Measurements from ENCODE around the gene VSNL1. TPM values are rescaled to one million over a fixed set of nuclear protein-coding genes. Genes with fewer than 3 reads are reported as not detected.
A peak's percentile ranks its signal among the peaks of the same experiment; 100 is the strongest.

The VSNL1 gene
- total RNA-seq (2014; rRNA removed; shearing (Covaris generic)): not detected in 2 replicates

GRCh38 chr2:17540093-17540812 lies at the start of gene VSNL1:
Gene VSNL1, plus strand, starts transcription at chr2:17540696. Its CDS starts 51,379 bp downstream, at chr2:17592075.
- no peak within 1 kb of the TSS for H3K4me3 ChIP-seq
- DNase-seq: no peak
- H3K27ac ChIP-seq: no peak within 1 kb of the TSS
- H3K36me3 ChIP-seq: no peaks in the 10 kb centered on the region
- no peaks in the 10 kb centered on the region for H3K9me3 ChIP-seq (replicated peaks)
- peaks cover 9% of the 10 kb centered on the region for H3K27me3 ChIP-seq
- no peaks in the 10 kb centered on the region for H3K4me1 ChIP-seq

GRCh38 chr2:17495590-17495989 lies 44.9 kb upstream of the VSNL1 start:
- Histone ChIP-seq H3K36me3 (no peaks in the 10 kb centered on the region), H3K4me1 (no peaks in the 10 kb centered on the region), H3K27me3 (no peaks in the 10 kb centered on the region), H3K27ac (no peak overlapping the region), H3K4me3 (no peak overlapping the region), H3K9me3 (replicated peaks) (no peaks in the 10 kb centered on the region)
- no peak for DNase-seq

- DNase-seq: no peak
- Histone ChIP-seq H3K27me3 (no peaks in the 10 kb centered on the region), H3K4me3 (no peak overlapping the region), H3K27ac (no peak overlapping the region), H3K36me3 (no peaks in the 10 kb centered on the region), H3K4me1 (no peaks in the 10 kb centered on the region), H3K9me3 (replicated peaks) (no peaks in the 10 kb centered on the region)
Observed at GRCh38 chr2:17497718-17498117, 42.8 kb upstream of the VSNL1 start.

GRCh38 chr2:17506736-17507616 lies 33.5 kb upstream of the VSNL1 start:
- H3K4me3 ChIP-seq: no peak overlapping the region
- H3K36me3 ChIP-seq: no peaks in the 10 kb centered on the region
- no peak overlapping the region for H3K27ac ChIP-seq
- DNase-seq: no peak
- H3K27me3 ChIP-seq: no peaks in the 10 kb centered on the region
- H3K9me3 ChIP-seq (replicated peaks): no peaks in the 10 kb centered on the region
- H3K4me1 ChIP-seq: no peaks in the 10 kb centered on the region

DNA sequence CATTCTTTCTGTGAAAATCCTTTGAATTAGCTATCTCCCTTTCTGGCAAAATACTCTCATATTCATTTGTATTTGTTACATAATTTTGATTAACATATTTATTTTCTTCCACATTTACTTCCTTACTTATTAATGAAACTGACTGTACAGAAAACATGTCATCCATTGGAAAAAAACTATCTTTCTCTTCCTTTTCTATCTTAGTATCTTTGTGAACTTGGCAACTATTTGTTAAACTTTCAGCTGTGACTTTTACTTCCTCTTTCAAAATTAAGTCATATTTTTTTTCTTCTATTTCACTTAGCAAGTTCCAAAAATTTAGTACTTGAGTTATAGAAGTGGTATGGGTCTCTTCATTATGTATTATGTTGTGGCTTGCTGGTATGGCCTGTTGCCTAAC lies 24.8 kb upstream of the VSNL1 start:
- Histone ChIP-seq H3K36me3 (no peaks in the 10 kb centered on the region), H3K4me3 (no peak overlapping the region), H3K9me3 (replicated peaks) (no peaks in the 10 kb centered on the region), H3K27ac (no peak overlapping the region), H3K27me3 (no peaks in the 10 kb centered on the region), H3K4me1 (no peaks in the 10 kb centered on the region; the same call in 1 of the 2 replicates)
- DNase-seq: no peak

GRCh38 chr2:17517481-17518211 lies 22.9 kb upstream of the VSNL1 start:
- no peak overlapping the region for H3K27ac ChIP-seq

GRCh38 chr2:17518212-17519154 lies 22.0 kb upstream of the VSNL1 start, which contains the start of gene RAD51AP2:
Gene RAD51AP2, minus strand, starts transcription at chr2:17518440. Its CDS starts 25 bp downstream, at chr2:17518415.
- Histone ChIP-seq H3K27ac (peak within 1 kb of the TSS; percentile 38; the same call in 1 of the 2 replicates), H3K4me3 (peak within 1 kb of the TSS; percentile 59), H3K36me3 (no peaks in the 10 kb centered on the region), H3K4me1 (no peaks in the 10 kb centered on the region; the same call in 1 of the 2 replicates), H3K9me3 (replicated peaks) (no peaks in the 10 kb centered on the region), H3K27me3 (no peaks in the 10 kb centered on the region; the same call in 1 of the 2 replicates)
- DNase-seq: peak; percentile 88 to 90

More at GRCh38 chr2:17517481-17518211, 22.9 kb upstream of the VSNL1 start:
- H3K27me3 ChIP-seq: no peaks in the 10 kb centered on the region
- H3K4me3 ChIP-seq: peak overlapping the region; percentile 59
- H3K36me3 ChIP-seq: no peaks in the 10 kb centered on the region
- H3K4me1 ChIP-seq: no peaks in the 10 kb centered on the region; the same call in 1 of the 2 replicates
- no peak for DNase-seq
- no peaks in the 10 kb centered on the region for H3K9me3 ChIP-seq (replicated peaks)

DNA sequence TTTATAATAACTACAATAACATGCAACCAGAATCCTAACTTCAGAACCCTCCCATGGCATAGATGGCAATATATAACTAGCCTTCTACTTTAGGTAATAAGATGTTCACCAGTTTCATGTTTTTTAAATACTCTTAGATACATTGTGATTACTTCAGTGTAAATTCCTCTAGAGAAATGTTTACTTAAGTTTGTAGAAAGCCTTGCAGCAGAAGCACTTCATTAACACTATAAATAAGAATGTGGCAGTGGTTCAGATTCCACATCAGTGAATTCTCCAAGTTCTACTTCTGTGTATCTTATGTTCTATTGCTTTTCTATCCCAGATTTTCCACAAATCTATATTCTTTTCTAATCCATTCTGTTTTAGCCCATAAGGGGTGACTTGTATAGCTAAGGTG lies 21.0 kb upstream of the VSNL1 start:
- no peak for DNase-seq
- H3K4me1 ChIP-seq: no peaks in the 10 kb centered on the region; the same call in 1 of the 2 replicates
- H3K36me3 ChIP-seq: no peaks in the 10 kb centered on the region
- H3K27me3 ChIP-seq: no peaks in the 10 kb centered on the region; the same call in 1 of the 2 replicates
- H3K27ac ChIP-seq: no peak overlapping the region
- no peak overlapping the region for H3K4me3 ChIP-seq
- H3K9me3 ChIP-seq (replicated peaks): no peaks in the 10 kb centered on the region

DNA sequence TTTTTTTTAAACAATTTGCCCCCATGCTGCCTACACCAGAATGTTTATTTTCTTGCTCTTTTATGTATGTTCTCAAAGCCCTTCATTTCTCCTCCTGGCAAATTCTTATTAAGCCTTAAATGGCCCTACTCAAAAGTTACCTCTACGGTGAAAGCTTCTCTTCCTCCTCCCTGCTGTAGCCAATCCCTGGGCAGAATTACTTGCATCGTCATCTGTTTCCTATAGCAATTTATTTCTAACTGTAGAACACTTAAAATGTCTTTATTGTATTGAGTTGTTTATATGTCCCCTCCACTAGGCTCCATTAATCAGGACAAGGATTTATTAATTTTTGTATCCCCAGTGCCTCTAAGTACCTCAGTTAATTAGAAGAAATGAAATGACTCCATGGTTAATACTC lies 19.7 kb upstream of the VSNL1 start:
- no peak overlapping the region for H3K27ac ChIP-seq
- H3K36me3 ChIP-seq: no peaks in the 10 kb centered on the region
- no peak for DNase-seq
- H3K4me1 ChIP-seq: no peaks in the 10 kb centered on the region; the same call in 1 of the 2 replicates
- H3K4me3 ChIP-seq: no peak overlapping the region
- H3K9me3 ChIP-seq (replicated peaks): no peaks in the 10 kb centered on the region
- H3K27me3 ChIP-seq: no peaks in the 10 kb centered on the region; the same call in 1 of the 2 replicates

- no peak overlapping the region for H3K4me3 ChIP-seq
- no peaks in the 10 kb centered on the region for H3K9me3 ChIP-seq (replicated peaks)
- no peaks in the 10 kb centered on the region; the same call in none of the 2 replicates for H3K27me3 ChIP-seq
- no peak for DNase-seq
- no peak overlapping the region for H3K27ac ChIP-seq
- no peaks in the 10 kb centered on the region; the same call in 1 of the 2 replicates for H3K4me1 ChIP-seq
- H3K36me3 ChIP-seq: no peaks in the 10 kb centered on the region
Observed at GRCh38 chr2:17521621-17522020, 18.9 kb upstream of the VSNL1 start.

DNA sequence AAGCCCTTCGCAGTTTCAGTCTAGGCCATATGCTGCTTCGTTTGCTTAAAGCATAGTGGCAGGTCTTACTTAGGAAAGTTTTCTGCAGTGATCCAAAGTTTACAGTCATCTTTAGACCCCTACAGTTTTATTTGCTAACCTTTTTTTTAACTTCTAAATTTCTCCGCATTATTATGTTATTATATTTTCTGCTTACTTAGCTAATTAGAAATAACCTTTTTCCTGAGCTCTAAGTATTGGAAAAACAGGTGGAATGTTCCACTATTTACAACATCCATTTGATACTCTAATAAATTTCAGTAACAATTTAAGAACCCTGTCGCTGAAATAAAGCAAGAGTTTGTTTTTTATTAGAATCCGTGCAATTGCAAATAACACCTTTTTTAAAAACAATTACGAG lies 18.2 kb upstream of the VSNL1 start:
- no peaks in the 10 kb centered on the region for H3K36me3 ChIP-seq
- H3K27ac ChIP-seq: no peak overlapping the region
- no peaks in the 10 kb centered on the region for H3K9me3 ChIP-seq (replicated peaks)
- no peak overlapping the region for H3K4me3 ChIP-seq
- peaks cover 4% of the 10 kb centered on the region for H3K27me3 ChIP-seq
- no peak for DNase-seq
- H3K4me1 ChIP-seq: no peaks in the 10 kb centered on the region; the same call in 1 of the 2 replicates

- Histone ChIP-seq H3K27ac (no peak overlapping the region), H3K27me3 (peaks cover 7% of the 10 kb centered on the region; the same call in 1 of the 2 replicates), H3K4me1 (no peaks in the 10 kb centered on the region), H3K9me3 (replicated peaks) (no peaks in the 10 kb centered on the region), H3K4me3 (no peak overlapping the region), H3K36me3 (no peaks in the 10 kb centered on the region)
- DNase-seq: no peak
Observed at GRCh38 chr2:17529771-17530170, 10.7 kb upstream of the VSNL1 start.

- H3K36me3 ChIP-seq: no peaks in the 10 kb centered on the region
- no peak for DNase-seq
- no peaks in the 10 kb centered on the region for H3K9me3 ChIP-seq (replicated peaks)
- H3K4me1 ChIP-seq: no peaks in the 10 kb centered on the region
- peaks cover 7% of the 10 kb centered on the region for H3K27me3 ChIP-seq
- H3K27ac ChIP-seq: no peak overlapping the region
- H3K4me3 ChIP-seq: no peak overlapping the region
Observed at GRCh38 chr2:17533546-17533945, 7.0 kb upstream of the VSNL1 start.
